ENCODE results near the gene PGAP3.

Gene PGAP3

GRCh38 chr17:39730095-39730921 lies 42.5 kb upstream of the PGAP3 start, which contains the start of gene MIEN1 (continued):
- TF ChIP-seq TSHZ1 (tag by site-specific recombination; IDR thresholded peaks at IDR 0.05; ENCODE audit: borderline replicate concordance), result peak; percentile 30; the same call in 1 of the 2 replicates
- no peak for TF ChIP-seq ZNF133 (tag by site-specific recombination; IDR thresholded peaks at IDR 0.05)
- TF ChIP-seq ZNF521 (tag by site-specific recombination; IDR thresholded peaks at IDR 0.05), result no peak
- TF ChIP-seq MEIS1 (CRISPR knock-in tag; IDR thresholded peaks at IDR 0.05; ENCODE audit: borderline replicate concordance), result no peak
- TF ChIP-seq ZNF677 (tag by site-specific recombination; IDR thresholded peaks at IDR 0.05), result no peak
- TF ChIP-seq ZNF155 (tag by site-specific recombination; IDR thresholded peaks at IDR 0.05), result no peak
- TF ChIP-seq PRDM4 (tag by site-specific recombination; IDR thresholded peaks at IDR 0.05), result 0 out of 2 replicates have a peak, but pooled peaks have one; percentile 24
- TF ChIP-seq ZNF624 (tag by site-specific recombination; IDR thresholded peaks at IDR 0.05), result no peak
- no peak for TF ChIP-seq ZNF148 (tag by site-specific recombination; IDR thresholded peaks at IDR 0.05; ENCODE audit: borderline replicate concordance)
- no peak for TF ChIP-seq ZFHX2 (tag by site-specific recombination; conservative IDR thresholded peaks at IDR 0.05)
- no peak for TF ChIP-seq ZNF169 (tag by site-specific recombination; IDR thresholded peaks at IDR 0.05)
- TF ChIP-seq ZNF792 (tag by site-specific recombination; IDR thresholded peaks at IDR 0.05), result no peak
- TF ChIP-seq ZNF707 (tag by site-specific recombination; IDR thresholded peaks at IDR 0.05), result no peak
- TF ChIP-seq ZNF132 (tag by site-specific recombination; IDR thresholded peaks at IDR 0.05; ENCODE audit: borderline replicate concordance), result no peak
- no peak for TF ChIP-seq ZFP37 (tag by site-specific recombination; IDR thresholded peaks at IDR 0.05)
- TF ChIP-seq ZBTB6 (tag by site-specific recombination; IDR thresholded peaks at IDR 0.05), result no peak; the same call in 1 of the 2 replicates
- TF ChIP-seq ZFP41 (tag by site-specific recombination; IDR thresholded peaks at IDR 0.05; ENCODE audit: borderline replicate concordance), result no peak
- TF ChIP-seq ZNF2 (tag by site-specific recombination; IDR thresholded peaks at IDR 0.05), result 0 out of 2 replicates have a peak, but pooled peaks have one; percentile 39
- TF ChIP-seq ZNF654 (tag by site-specific recombination; IDR thresholded peaks at IDR 0.05; ENCODE audit: low read depth), result no peak
- no peak for TF ChIP-seq ZNF239 (tag by site-specific recombination; IDR thresholded peaks at IDR 0.05)
- TF ChIP-seq ZNF555 (tag by site-specific recombination; conservative IDR thresholded peaks at IDR 0.05), result no peak
- TF ChIP-seq IKZF3 (tag by site-specific recombination; IDR thresholded peaks at IDR 0.05), result no peak
- TF ChIP-seq BCL6B (tag by site-specific recombination; IDR thresholded peaks at IDR 0.05), result no peak
- no peak; the same call in 1 of the 2 replicates for TF ChIP-seq REST (tag by site-specific recombination; IDR thresholded peaks at IDR 0.05)

Data from HEK293 (cell line).